Activated T-cell treated with anti-CD3 and anti-CD28 coated beads, Interleukin-2, amount 50 U/mL, for 72 hours (primary cell): ENCODE data around the gene CCDC83. TPM values are rescaled to one million over a fixed set of nuclear protein-coding genes. Genes with fewer than 3 reads are reported as not detected.

Source experiments
- ATAC-seq, 2 donors: fragments of 150-1000 bp; cut with Tn5 transposase; replicated peaks in 1 of 2; 2 replicates each; pipeline ENCODE4 v1.10.0; 2021; ENCODE audit warnings: moderate library complexity in 2 of 2, mild to moderate bottlenecking in 1 of 2
- DNase-seq, 2 donors: peaks; one replicate each; pipeline ENCODE4 v3.0.0; 2021 to 2022; ENCODE audit warnings: mixed read lengths in 1 of 2
- H3K27ac Mint-ChIP-seq: one replicate; pipeline ENCODE4 v1.8.0; 2022; ENCODE audit warnings: mild to moderate bottlenecking, moderate library complexity, mixed read lengths
- H3K27me3 Mint-ChIP-seq: one replicate; pipeline ENCODE4 v1.8.0; 2022; ENCODE audit warnings: low read depth, mixed read lengths
- H3K36me3 Mint-ChIP-seq, 2 donors: one replicate each; pipeline ENCODE4 v1.8.0; 2022; ENCODE audit warnings: mixed read lengths in 2 of 2, mild to moderate bottlenecking in 1 of 2; ENCODE audit not compliant: insufficient read depth in 2 of 2
- H3K4me1 Mint-ChIP-seq: one replicate; pipeline ENCODE4 v1.8.0; 2022; ENCODE audit warnings: low read depth, mixed read lengths
- H3K4me3 Mint-ChIP-seq, 2 donors: one replicate each; pipeline ENCODE4 v1.8.0; 2022; ENCODE audit warnings: mild to moderate bottlenecking in 2 of 2, mixed read lengths in 2 of 2, moderate library complexity in 2 of 2
- H3K9me3 Mint-ChIP-seq, 2 donors: one replicate each; pipeline ENCODE4 v1.8.0; 2022; ENCODE audit warnings: mixed read lengths in 2 of 2
- total RNA-seq, 2 donors: library from RNA; stranded (reverse); gene quantifications; one replicate each; pipeline ENCODE4 v1.2.3, GENCODE V29; 2022

Gene CCDC83
- not detected for total RNA-seq

DNA sequence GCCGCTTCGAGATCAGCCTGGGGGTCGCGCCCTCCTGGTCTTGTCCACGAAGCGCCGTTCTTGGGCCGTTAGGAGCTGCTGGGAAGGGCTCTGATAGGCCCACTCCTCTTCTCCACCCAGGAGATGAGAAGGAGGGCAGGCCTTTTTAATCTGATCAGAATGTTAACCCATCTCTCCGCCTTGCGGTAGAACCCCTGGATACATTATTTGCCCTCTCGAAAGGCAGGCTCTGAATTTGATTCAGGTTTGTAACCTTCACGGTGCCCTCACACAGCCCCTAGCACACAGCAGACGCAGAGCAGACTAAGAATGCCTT lies at the start of gene CCDC83:
TSS of gene CCDC83 (plus strand) at position 43 of the 316 bp plus-strand sequence. CDS start 9,741 bp downstream, outside the sequence.
- H3K4me1 Mint-ChIP-seq: peaks cover 20% of the 10 kb centered on the region
- ATAC-seq: no peak
- H3K9me3 Mint-ChIP-seq: no peaks in the 10 kb centered on the region
- H3K4me3 Mint-ChIP-seq: peak within 1 kb of the TSS; percentile 81 to 96
- peaks cover 2 to 5% of the 10 kb centered on the region in 2 donors for H3K36me3 Mint-ChIP-seq
- no peak for DNase-seq
- H3K27ac Mint-ChIP-seq: peak within 1 kb of the TSS; percentile 92
- no peaks in the 10 kb centered on the region for H3K27me3 Mint-ChIP-seq

DNA sequence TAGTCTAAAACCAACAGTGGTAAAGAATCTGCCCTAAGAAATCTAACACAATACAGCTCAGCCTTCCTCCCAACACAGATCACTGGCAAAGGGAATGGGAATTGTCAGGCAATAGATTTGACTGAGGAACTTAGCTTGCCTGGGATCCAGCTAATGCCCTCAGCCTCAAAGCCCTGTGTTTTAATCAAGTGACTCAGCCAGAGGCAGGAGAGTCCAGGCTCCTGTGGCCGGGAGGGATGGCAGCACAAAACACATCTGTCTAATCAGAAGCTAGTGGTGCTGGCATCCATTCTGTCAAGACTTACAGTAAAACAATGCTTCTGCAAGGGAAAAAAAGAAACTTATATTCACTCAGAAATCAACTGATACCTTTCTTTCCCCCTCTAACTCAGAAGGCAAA lies 49.8 kb upstream of the CCDC83 start:
- Mint-ChIP-seq H3K36me3 (peaks cover 1% of the 10 kb centered on the region in 2 donors), H3K4me1 (peaks cover 18% of the 10 kb centered on the region), H3K9me3 (no peaks in the 10 kb centered on the region), H3K4me3 (no peak overlapping the region), H3K27ac (no peak overlapping the region), H3K27me3 (peaks cover 11% of the 10 kb centered on the region)
- no peak for DNase-seq
- ATAC-seq: no peak

DNA sequence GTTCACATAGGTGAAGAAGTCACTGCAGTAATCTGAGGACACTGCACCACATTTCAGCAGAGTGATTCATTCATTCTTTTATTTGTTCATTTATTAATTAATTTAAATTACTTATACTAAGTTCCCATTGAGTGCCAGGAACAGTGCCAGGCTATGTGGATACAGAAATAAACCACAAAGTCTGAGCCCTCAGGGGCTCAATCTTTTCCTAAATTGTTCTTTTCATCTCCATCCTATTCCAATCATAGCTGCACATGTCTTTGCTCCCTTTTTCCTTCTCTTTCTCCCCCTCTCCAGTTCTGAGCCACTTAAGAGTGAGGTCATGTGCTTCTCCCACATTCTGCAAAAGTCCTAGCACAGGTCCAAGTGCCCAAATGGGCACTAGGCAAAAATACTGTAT lies 49.2 kb upstream of the CCDC83 start:
- peaks cover 11% of the 10 kb centered on the region for H3K27me3 Mint-ChIP-seq
- H3K4me3 Mint-ChIP-seq: no peak overlapping the region
- H3K4me1 Mint-ChIP-seq: peaks cover 20% of the 10 kb centered on the region
- ATAC-seq (no peak), DNase-seq (no peak)
- H3K9me3 Mint-ChIP-seq: no peaks in the 10 kb centered on the region
- H3K27ac Mint-ChIP-seq: no peak overlapping the region
- H3K36me3 Mint-ChIP-seq: peaks cover 1% of the 10 kb centered on the region in 2 donors

DNA sequence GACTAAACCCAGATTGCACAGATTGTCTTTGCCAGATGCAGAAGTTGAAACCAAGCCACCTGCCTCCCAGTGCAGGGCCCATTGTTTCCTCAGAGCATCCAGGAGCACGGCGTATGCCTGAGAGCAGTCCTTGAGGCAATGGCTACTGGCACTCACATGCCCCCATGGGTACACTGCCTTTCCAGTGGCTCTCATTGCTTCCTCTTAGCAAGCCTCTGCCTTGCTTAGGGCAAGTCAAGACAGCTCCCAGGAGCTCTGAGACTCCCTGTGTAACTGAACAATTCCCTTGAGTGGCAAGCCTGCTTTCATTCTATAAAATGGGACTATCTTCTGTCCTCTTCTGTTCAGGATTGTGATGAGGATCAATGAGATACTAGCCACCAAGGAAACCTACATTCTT lies 48.3 kb upstream of the CCDC83 start:
- ATAC-seq: no peak

DNA sequence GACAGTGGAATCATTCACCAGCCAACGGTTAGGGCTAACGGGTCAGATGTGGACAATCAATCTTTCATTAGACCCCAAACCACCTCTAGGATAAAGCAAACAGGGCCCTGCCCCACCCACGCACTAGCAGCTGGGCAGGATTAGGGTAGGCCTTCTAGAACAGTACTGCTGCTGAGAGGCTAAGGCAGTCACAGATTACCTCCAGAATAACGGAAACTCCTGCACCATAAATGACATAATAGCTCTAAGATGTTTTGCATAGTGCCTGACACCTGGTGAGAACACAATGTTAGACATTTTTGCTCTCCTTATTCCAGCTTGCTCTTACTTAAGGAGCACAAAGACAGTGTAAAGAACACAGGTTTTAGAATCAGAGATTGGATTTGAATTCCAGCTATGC lies 46.0 kb upstream of the CCDC83 start:
- peak overlapping the region in 1 of 2 donors; percentile 96 for H3K4me3 Mint-ChIP-seq
- peaks cover 1% of the 10 kb centered on the region in 2 donors for H3K36me3 Mint-ChIP-seq
- no peak overlapping the region for H3K27ac Mint-ChIP-seq
- H3K4me1 Mint-ChIP-seq: peaks cover 31% of the 10 kb centered on the region
- H3K27me3 Mint-ChIP-seq: peaks cover 17% of the 10 kb centered on the region
- ATAC-seq (no peak), DNase-seq (peak in 1 of 2 donors; percentile 14)
- no peaks in the 10 kb centered on the region for H3K9me3 Mint-ChIP-seq

More for the DNA sequence above, 48.3 kb upstream of the CCDC83 start:
- no peak overlapping the region for H3K4me3 Mint-ChIP-seq
- DNase-seq: no peak
- peaks cover 17% of the 10 kb centered on the region for H3K27me3 Mint-ChIP-seq
- no peak overlapping the region for H3K27ac Mint-ChIP-seq
- no peaks in the 10 kb centered on the region for H3K9me3 Mint-ChIP-seq
- H3K36me3 Mint-ChIP-seq: peaks cover 1% of the 10 kb centered on the region in 2 donors
- H3K4me1 Mint-ChIP-seq: peaks cover 26% of the 10 kb centered on the region

DNA sequence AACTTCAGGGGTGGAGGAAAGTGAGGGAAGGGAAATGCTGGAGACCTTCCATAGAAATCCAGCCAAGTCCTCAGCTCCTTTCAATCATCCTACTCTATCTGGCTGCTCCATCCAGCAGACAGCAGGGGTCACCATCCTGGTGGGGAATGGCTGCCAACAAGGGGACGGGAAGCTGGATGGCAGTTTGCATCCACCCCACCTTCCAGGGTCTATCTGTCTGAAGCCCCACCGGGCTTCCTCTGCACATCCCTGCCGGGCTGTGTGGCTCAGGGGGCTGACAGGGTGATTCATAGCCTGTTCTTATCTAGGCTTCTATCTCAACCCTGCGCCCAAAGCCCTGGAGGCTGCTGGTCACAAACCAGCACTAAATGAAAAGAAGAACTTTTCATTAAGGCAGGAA lies 45.3 kb upstream of the CCDC83 start:
- ATAC-seq (peak; percentile 42 to 55), DNase-seq (peak; percentile 33 to 52)
- peak overlapping the region; percentile 89 for H3K27ac Mint-ChIP-seq
- H3K4me1 Mint-ChIP-seq: peaks cover 33% of the 10 kb centered on the region
- H3K27me3 Mint-ChIP-seq: peaks cover 17% of the 10 kb centered on the region
- peaks cover 0 to 1% of the 10 kb centered on the region in 2 donors for H3K36me3 Mint-ChIP-seq
- no peaks in the 10 kb centered on the region for H3K9me3 Mint-ChIP-seq
- peak overlapping the region; percentile 85 to 96 for H3K4me3 Mint-ChIP-seq

DNA sequence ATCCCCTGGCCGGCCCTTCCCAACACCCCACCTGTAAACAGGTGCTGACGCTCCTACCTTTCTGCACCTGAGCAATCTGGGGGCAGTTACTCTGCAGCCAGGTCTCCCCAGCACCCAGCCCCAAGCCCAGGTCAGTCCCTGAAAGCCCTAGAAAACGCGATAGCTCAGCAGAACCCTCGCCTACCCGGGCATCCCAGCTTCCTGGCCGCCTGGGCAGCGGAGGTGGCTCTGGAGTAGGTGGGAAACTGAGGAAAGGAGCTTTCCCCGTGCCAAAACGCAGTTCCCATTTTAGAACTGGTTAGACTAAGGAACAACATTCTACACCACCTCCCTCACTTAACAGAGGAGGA lies 44.7 kb upstream of the CCDC83 start:
- H3K4me1 Mint-ChIP-seq: peaks cover 36% of the 10 kb centered on the region
- H3K27me3 Mint-ChIP-seq: peaks cover 16% of the 10 kb centered on the region
- DNase-seq: peak in 1 of 2 donors; percentile 20
- peak overlapping the region; percentile 89 for H3K27ac Mint-ChIP-seq
- H3K36me3 Mint-ChIP-seq: peaks cover 0 to 1% of the 10 kb centered on the region in 2 donors
- H3K9me3 Mint-ChIP-seq: no peaks in the 10 kb centered on the region
- peak; percentile 6 to 13 for ATAC-seq
- H3K4me3 Mint-ChIP-seq: peak overlapping the region; percentile 85 to 96

DNA sequence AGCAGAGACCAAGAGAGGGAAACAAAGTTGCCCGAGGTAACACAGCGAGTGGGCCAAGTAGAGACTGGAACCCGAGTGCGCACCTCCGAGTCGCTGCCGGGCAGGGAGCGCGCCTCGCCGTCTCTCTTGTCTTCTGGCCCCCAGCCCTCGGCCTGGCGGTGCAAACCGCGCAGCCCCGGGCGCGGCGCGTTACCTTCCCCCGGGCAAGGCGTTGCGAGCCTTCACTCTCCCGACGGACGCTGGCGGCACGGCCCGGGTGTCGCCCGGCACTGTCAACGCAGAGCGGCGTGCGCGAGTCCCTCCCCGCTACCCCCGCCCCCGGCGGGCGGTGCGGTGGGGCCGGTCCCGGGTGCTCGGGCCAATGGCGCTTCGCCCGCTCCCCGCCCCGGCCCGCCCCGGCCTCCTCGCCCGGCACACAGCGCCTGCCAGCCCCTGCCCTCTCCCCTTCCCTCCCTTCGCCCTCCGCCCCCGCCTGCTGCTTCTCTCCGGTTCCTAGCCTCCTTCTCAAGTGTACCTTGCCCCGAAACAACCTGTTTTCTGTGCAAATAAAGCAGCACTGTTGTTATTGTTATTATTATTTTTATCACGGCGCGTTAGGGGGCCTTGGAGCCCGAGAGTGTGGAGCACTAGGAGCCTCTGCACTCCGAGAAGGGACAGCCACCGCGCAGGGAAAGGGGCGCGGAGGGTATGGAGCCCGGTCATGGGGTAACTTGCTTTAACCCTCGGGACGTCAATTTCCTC lies 44.1 kb upstream of the CCDC83 start, which contains the start of gene SYTL2:
TSS of gene SYTL2 (minus strand) at position 271 of the 741 bp plus-strand sequence. CDS start 53,416 bp downstream, outside the sequence.
- no peaks in the 10 kb centered on the region for H3K9me3 Mint-ChIP-seq
- ATAC-seq (peak; percentile 97), DNase-seq (peak; percentile 85 to 88)

DNA sequence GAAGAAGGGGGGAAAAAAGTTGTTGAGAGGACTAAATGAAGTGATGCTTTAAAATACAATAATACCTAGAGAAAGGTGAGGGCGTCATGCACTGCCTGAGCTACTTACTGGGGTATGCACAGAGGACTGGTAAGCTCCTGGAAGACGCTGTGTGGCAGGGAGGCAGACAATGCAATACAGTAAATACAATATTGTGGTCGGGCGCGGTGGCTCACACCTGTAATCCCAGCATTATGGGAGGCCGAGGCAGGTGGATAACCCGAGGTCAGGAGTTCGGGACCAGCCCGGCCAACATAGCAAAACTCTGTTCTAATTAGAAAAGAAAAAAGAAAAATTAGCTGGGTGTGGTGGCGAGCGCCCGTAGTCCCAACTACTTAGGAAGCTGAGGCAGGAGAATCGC lies 43.6 kb upstream of the CCDC83 start:
- Mint-ChIP-seq H3K27ac (peak overlapping the region; percentile 72), H3K4me3 (peak overlapping the region; percentile 87 to 96)

More for the DNA sequence above, 44.1 kb upstream of the CCDC83 start, which contains the start of gene SYTL2:
- peaks cover 11% of the 10 kb centered on the region for H3K27me3 Mint-ChIP-seq
- H3K4me3 Mint-ChIP-seq: peak within 1 kb of the TSS; percentile 87 to 96
- H3K27ac Mint-ChIP-seq: peak within 1 kb of the TSS; percentile 89
- H3K36me3 Mint-ChIP-seq: peaks cover 0 to 1% of the 10 kb centered on the region in 2 donors
- H3K4me1 Mint-ChIP-seq: peaks cover 37% of the 10 kb centered on the region

DNA sequence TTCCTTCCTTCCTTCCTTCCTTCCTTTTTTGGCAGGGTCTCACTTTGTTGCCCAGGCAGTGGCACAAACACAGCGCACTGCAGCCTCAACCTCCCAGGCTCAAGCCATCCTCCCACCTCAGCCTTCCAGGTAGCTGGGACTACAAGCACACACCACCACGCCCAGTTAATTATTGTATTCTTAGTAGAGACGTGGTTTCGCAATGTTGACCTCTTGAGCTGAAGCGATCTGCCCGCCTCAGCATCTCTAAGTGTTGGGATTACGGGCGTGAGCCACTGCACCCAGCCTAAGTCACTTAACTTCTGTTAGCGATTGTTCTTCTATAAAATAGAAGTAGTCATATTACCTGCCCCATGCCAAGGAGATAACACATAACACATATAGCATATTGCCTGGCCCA lies 41.5 kb upstream of the CCDC83 start:
- Mint-ChIP-seq H3K4me3 (no peak overlapping the region), H3K27ac (no peak overlapping the region), H3K4me1 (peaks cover 41% of the 10 kb centered on the region), H3K27me3 (peaks cover 6% of the 10 kb centered on the region), H3K36me3 (peaks cover 0 to 1% of the 10 kb centered on the region in 2 donors), H3K9me3 (no peaks in the 10 kb centered on the region)
- ATAC-seq: no peak
- DNase-seq: no peak

More for the DNA sequence above, 43.6 kb upstream of the CCDC83 start:
- Mint-ChIP-seq H3K27me3 (peaks cover 6% of the 10 kb centered on the region), H3K36me3 (peaks cover 0 to 1% of the 10 kb centered on the region in 2 donors), H3K9me3 (no peaks in the 10 kb centered on the region), H3K4me1 (peaks cover 42% of the 10 kb centered on the region)
- no peak for DNase-seq
- no peak for ATAC-seq

DNA sequence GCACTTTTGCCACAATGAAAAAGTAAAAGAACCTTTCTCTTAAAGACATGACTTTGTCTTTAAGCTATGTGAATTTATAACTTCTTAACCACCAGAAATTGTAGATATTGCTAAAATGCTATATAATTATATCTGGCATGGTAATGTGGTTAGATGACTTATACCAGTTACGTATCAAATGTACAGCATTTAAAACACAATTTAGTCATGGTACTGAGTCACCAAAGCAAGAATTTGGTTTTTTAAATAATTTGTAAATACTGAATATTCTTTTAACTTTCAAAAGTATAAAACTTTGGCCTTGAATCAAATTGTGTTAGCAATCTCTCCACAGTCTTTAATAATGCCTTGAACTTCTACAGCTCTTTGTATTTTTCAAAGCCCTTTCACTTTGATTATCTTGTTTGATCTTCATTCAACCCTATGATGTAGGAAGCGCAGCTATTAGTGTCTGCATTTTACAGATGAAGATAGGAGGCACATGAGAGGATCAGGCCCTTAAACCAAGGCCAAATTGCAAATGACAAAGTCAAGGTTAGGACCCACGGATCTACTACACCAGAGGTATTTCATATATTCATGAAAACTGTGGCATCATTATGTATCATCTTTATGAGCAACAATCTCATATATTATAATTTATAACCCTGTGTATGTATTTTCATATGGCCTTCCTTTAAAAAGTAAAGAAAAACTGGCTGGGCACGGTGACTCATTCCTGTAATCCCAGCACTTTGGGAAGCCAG lies 39.8 kb upstream of the CCDC83 start:
- H3K27ac Mint-ChIP-seq: no peak overlapping the region
- ATAC-seq (no peak), DNase-seq (no peak)

DNA sequence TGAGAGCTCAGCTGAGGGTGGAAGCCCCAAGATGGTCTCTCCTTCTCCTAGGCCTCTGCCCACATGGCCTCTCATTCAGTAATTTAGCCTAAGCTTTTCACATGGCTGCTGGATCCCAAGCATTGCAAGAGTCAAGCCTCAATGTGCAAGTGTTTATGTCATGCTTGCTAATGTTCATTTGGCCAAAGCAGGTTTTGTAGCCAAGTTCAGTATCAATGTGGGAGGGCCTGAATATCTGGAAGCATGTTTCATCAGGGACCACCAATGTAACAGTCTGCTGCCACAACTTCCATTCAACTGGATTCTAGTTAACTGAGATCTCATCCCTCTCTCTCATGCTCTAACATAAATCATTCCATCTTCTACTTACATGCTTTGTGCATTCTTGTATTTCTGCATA lies 35.7 kb upstream of the CCDC83 start:
- Mint-ChIP-seq H3K36me3 (no peaks in the 10 kb centered on the region), H3K4me3 (no peak overlapping the region), H3K4me1 (peaks cover 45% of the 10 kb centered on the region), H3K9me3 (peaks cover 0 to 3% of the 10 kb centered on the region in 2 donors), H3K27me3 (peaks cover 6% of the 10 kb centered on the region), H3K27ac (no peak overlapping the region)
- DNase-seq (no peak), ATAC-seq (no peak)

More for the DNA sequence above, 39.8 kb upstream of the CCDC83 start:
- H3K27me3 Mint-ChIP-seq: peaks cover 13% of the 10 kb centered on the region
- H3K9me3 Mint-ChIP-seq: no peaks in the 10 kb centered on the region
- H3K36me3 Mint-ChIP-seq: no peaks in the 10 kb centered on the region
- H3K4me3 Mint-ChIP-seq: no peak overlapping the region
- H3K4me1 Mint-ChIP-seq: peaks cover 25% of the 10 kb centered on the region

DNA sequence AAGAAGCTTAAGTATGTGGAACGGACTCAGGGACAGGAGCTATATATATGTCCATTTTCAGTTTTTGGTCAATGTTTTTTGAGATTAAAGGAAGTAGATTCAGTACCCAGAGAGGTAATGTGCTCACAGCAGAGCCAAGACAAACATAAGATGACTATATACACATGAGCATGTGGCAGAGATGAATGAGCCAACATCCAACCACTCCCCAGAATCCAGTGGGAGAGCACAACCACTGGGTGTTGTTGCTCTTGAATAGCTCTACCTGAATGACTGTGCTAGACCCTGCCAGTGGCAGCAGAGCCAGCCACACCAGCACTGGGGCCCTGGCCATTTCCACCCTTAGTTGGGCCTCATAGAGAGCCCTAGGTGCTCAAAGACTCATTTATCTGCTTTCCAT lies 33.5 kb upstream of the CCDC83 start:
- Mint-ChIP-seq H3K36me3 (no peaks in the 10 kb centered on the region), H3K4me3 (no peak overlapping the region), H3K27ac (no peak overlapping the region), H3K4me1 (peaks cover 48% of the 10 kb centered on the region), H3K9me3 (peaks cover 0 to 3% of the 10 kb centered on the region in 2 donors), H3K27me3 (peaks cover 6% of the 10 kb centered on the region)
- DNase-seq (peak; percentile 25 to 35), ATAC-seq (peak; percentile 47 to 48)
